Mesothelial cell of epicardium (in vitro differentiated cells): ENCODE results near the gene BMP8A. TPM values are rescaled to one million over a fixed set of nuclear protein-coding genes. Genes with fewer than 3 reads are reported as not detected.

Source experiments
- DNase-seq, 2 experiments: peaks; one replicate each; pipeline ENCODE4 v3.0.0; 2021; ENCODE audit warnings: low spot score in 2 of 2; ENCODE audit not compliant: unreplicated experiment in 2 of 2
- H3K27ac Mint-ChIP-seq: 2 replicates; pipeline ENCODE4 v1.8.0; 2021; ENCODE audit warnings: mixed read lengths
- H3K27me3 Mint-ChIP-seq: 2 replicates; pipeline ENCODE4 v1.8.0; 2021; ENCODE audit warnings: low read depth, mixed read lengths
- H3K36me3 Mint-ChIP-seq: 2 replicates; pipeline ENCODE4 v1.8.0; 2021; ENCODE audit warnings: mixed read lengths
- H3K4me1 Mint-ChIP-seq: 2 replicates; pipeline ENCODE4 v1.8.0; 2021; ENCODE audit warnings: mixed read lengths
- H3K4me3 Mint-ChIP-seq: 2 replicates; pipeline ENCODE4 v1.8.0; 2021; ENCODE audit warnings: mild to moderate bottlenecking, moderate library complexity, mixed read lengths
- H3K9me3 Mint-ChIP-seq: 2 replicates; pipeline ENCODE4 v1.8.0; 2021; ENCODE audit warnings: mixed read lengths
- CTCF ChIP-seq: fragments of 200-600 bp; sonication (generic); IDR thresholded peaks from one replicate; pipeline ENCODE4 v1.5.0; 2021; ENCODE audit warnings: antibody characterized with exemption; ENCODE audit not compliant: unreplicated experiment
- total RNA-seq: library from RNA; stranded (reverse); gene quantifications from 3 replicates; pipeline ENCODE4 v1.2.1, GENCODE V29; 2021

BMP8A gene
- total RNA-seq, 1 donor from 2014 or later: not detected

GRCh38 chr1:39571178-39571483, 79.7 kb downstream of the BMP8A start:
- DNase-seq: no peak
- Mint-ChIP-seq H3K4me1 (peaks cover 36% of the 10 kb centered on the region), H3K36me3 (peaks cover 49% of the 10 kb centered on the region), H3K9me3 (no peaks in the 10 kb centered on the region), H3K27me3 (no peaks in the 10 kb centered on the region), H3K4me3 (no peak overlapping the region), H3K27ac (no peak overlapping the region)
- no peak for TF ChIP-seq CTCF

DNA sequence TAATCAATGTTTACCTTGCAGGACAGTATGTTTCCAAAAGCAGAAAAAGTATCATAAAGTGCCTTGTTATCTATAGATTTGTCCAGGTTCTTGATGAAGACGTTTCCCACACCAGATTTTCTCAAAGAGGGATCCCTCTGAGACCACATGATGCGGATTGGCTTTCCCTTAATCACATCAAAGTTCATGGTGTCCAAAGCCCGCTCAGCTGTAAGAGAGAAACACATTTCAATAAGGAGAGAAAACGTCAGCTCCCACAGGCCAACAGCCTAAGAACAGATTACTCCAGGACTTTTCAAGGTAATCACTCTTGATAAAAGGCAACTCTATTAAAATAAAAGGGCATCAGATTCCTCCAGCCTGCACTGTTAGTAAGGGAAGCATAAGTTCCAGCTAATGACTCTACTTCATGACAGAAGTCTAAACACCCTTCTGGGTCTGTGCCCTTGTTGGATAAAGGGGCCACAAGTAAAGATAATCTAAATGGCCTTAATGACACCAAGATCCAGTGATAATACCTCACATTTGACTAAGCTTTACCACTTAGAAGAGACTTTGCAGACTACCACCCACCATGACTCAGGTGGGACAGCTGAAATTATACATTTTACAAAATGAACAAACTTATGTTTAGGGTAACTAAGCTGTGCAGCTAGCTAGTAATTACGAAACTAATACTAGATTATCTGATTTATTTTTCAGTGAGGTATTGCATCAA, 81.1 kb downstream of the BMP8A start:
- no peak for DNase-seq
- Mint-ChIP-seq H3K9me3 (no peaks in the 10 kb centered on the region), H3K27ac (peak overlapping the region; percentile 24), H3K4me1 (peaks cover 36% of the 10 kb centered on the region), H3K36me3 (peaks cover 35% of the 10 kb centered on the region), H3K27me3 (no peaks in the 10 kb centered on the region), H3K4me3 (peak overlapping the region; percentile 89)
- TF ChIP-seq CTCF: no peak

GRCh38 chr1:39573097-39573465, 81.6 kb downstream of the BMP8A start:
- no peaks in the 10 kb centered on the region for H3K27me3 Mint-ChIP-seq
- H3K27ac Mint-ChIP-seq: no peak overlapping the region
- H3K4me1 Mint-ChIP-seq: peaks cover 36% of the 10 kb centered on the region
- H3K4me3 Mint-ChIP-seq: peak overlapping the region; percentile 89
- peaks cover 32% of the 10 kb centered on the region for H3K36me3 Mint-ChIP-seq
- no peak for TF ChIP-seq CTCF
- DNase-seq: no peak
- H3K9me3 Mint-ChIP-seq: no peaks in the 10 kb centered on the region

DNA sequence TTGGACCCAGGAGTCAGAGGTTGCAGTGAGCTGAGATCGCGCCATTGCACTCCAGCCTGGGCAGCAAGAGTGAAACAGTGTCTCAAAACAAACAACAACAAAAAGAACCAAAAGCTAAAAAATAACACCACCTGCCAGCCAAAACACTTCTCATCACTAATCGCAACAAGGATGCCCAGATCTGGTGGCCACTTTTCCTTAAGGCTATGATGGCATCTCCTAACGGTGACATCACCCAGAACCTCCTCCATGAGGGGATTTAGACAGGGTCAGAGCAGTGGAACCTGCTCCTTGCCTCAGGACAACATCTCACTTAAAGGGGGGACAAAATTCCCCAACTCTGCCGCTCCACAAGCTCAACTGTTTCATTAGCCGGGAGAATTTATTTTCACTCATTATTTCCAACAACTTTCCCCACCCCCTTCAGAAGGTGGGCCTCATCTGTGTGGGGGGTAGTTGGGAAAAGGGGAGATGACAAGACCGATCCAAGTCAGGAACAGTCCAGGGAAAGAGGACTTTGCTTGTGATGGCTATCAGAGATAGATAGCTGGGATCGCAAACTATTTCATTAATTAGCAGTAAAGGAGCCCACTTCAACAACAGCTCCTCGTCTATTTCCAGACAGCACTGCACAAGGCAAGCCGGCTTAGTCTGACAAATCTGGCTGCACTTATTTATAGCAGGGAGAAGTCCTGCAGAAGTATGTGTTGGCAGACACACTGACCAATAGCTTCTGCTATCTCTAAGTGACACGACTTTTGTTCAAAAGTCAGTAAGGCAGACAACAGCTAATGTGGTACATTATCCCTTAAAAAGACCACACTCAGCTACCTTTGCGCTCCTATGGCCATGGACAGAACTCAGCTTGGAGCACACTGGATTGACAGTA, 82.5 kb downstream of the BMP8A start:
- TF ChIP-seq CTCF: no peak
- H3K36me3 Mint-ChIP-seq: peaks cover 25% of the 10 kb centered on the region

DNA sequence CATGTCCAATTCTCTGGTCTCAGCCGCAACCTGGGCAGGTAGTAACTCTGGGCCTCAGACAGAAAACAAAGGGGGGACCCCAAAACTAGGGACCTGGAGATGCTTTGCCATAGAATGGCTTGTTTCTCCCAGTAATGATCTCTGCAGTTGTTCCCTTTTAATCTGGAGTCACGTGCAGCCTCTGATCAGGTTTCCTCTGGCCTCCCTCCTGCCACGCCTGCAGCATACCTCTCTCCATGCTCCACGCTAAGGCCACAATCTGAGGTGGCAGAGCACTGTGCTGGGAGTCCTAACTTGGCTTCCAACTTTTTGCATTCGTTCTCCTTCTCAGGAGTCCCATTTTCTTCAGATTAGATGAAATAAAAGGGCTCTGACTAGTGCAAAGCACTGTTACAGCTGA, 83.2 kb downstream of the BMP8A start:
- TF ChIP-seq CTCF: no peak
- Mint-ChIP-seq H3K27ac (peak overlapping the region; percentile 91), H3K9me3 (no peaks in the 10 kb centered on the region), H3K4me1 (peaks cover 36% of the 10 kb centered on the region), H3K27me3 (no peaks in the 10 kb centered on the region), H3K4me3 (peak overlapping the region; percentile 89), H3K36me3 (peaks cover 22% of the 10 kb centered on the region)
- DNase-seq: no peak

More for the DNA sequence above, 82.5 kb downstream of the BMP8A start:
- Mint-ChIP-seq H3K4me1 (peaks cover 36% of the 10 kb centered on the region), H3K4me3 (peak overlapping the region; percentile 89), H3K9me3 (no peaks in the 10 kb centered on the region), H3K27ac (peak overlapping the region; percentile 91), H3K27me3 (no peaks in the 10 kb centered on the region)
- DNase-seq: no peak

Other genes with a start within 250 kb of the BMP8A start
- 307 to 325 TPM (median 319 TPM) in 3 replicates for gene PABPC4, start 85.2 kb downstream of the BMP8A start, total RNA-seq
- 5.6 to 5.7 TPM (median 5.6 TPM) in 3 replicates for gene HEYL, start 148.0 kb downstream of the BMP8A start, total RNA-seq
- gene NT5C1A, start 180.5 kb downstream of the BMP8A start, total RNA-seq: 0.34 TPM in 1 of 3 replicates, not detected in the others
- gene HPCAL4, start 199.8 kb downstream of the BMP8A start, total RNA-seq: 0.54 to 0.69 TPM (median 0.60 TPM) in 3 replicates
- 43.5 to 45.5 TPM (median 45.2 TPM) in 3 replicates for gene PPIE, start 247.2 kb downstream of the BMP8A start, total RNA-seq